Measurements from ENCODE around the gene RSAD1. TPM values are rescaled to one million over a fixed set of nuclear protein-coding genes. Genes with fewer than 3 reads are reported as not detected.

The RSAD1 gene
- total and polyA plus RNA-seq, 2 donors (not counting 3 experiments of a cell fraction or from before 2014, with no cell fraction given), result 20.3 to 35.5 TPM

DNA sequence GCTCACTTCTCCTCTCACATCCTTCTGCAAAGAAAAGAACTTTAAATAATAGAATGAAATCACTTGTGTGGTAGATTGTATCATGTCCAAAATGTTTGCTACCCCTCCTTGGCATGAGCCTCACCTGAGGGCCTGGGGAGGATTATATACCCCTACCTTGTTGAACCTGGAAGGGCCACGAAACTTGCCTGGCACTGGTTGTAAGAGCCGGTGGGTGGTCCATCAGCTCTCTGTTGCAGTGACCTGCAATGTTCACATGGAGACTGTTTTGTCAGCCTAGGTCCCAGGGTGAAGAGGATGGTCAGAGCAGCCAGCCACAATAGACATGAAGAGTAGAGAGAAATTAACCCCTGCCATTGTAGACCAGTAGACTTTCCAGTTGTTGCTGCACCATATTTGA lies 10.2 kb downstream of the RSAD1 start:
- dilution Hi-C loops (cut with MboI; ENCODE audit: extremely low pct_ligation_motif_present, low sequenced_read_pairs) (no loop called here), intact Hi-C loops (cut with micrococcal nuclease) (no loop called here)
- Histone ChIP-seq H3K9me3 (replicated peaks; ENCODE audit: control insufficient read depth, insufficient read depth, low read length) (no peaks in the 10 kb centered on the region), H3K27me3 (ENCODE audit: control insufficient read depth in 2 of 2, insufficient read depth in 2 of 2, low read length in 2 of 2) (no peaks in the 10 kb centered on the region), H3K4me1 (ENCODE audit: control insufficient read depth, extremely low read depth, insufficient read depth, low read length) (no peaks in the 10 kb centered on the region), H3K79me2 (ENCODE audit: control insufficient read depth, insufficient read depth, low read length) (no peaks in the 10 kb centered on the region), H3K9ac (replicated peaks; ENCODE audit: extremely low read depth, insufficient read depth, low read length) (no peak overlapping the region), H4K20me1 (replicated peaks; ENCODE audit: control insufficient read depth, extremely low read depth, insufficient read depth, low read length) (no peaks in the 10 kb centered on the region), H3K4me3 (replicated peaks in 1 of 3; ENCODE audit: insufficient read depth in 1 of 3, low read depth in 1 of 3, low read length in 3 of 3) (no peak overlapping the region), H3K9me1 (replicated peaks; ENCODE audit: control insufficient read depth, extremely low read depth, insufficient read depth, low read length) (no peaks in the 10 kb centered on the region), H2AFZ (ENCODE audit: low read depth, low read length) (no peak overlapping the region), H3K36me3 (ENCODE audit: control insufficient read depth in 2 of 2, extremely low read depth in 1 of 2, insufficient read depth in 2 of 2, low read length in 2 of 2) (peaks cover 0 to 10% of the 10 kb centered on the region in 2 experiments), H3K4me2 (ENCODE audit: insufficient read depth, low read length) (no peak overlapping the region), H3K27ac (ENCODE audit: insufficient read depth, low read depth, low read length) (no peak overlapping the region)
- DNase-seq (ENCODE audit: low read depth, low spot score) (no peak), FAIRE-seq (no peak)
- POLR2A ChIA-PET, result no interaction called here
- TF ChIP-seq, protein P1, sequence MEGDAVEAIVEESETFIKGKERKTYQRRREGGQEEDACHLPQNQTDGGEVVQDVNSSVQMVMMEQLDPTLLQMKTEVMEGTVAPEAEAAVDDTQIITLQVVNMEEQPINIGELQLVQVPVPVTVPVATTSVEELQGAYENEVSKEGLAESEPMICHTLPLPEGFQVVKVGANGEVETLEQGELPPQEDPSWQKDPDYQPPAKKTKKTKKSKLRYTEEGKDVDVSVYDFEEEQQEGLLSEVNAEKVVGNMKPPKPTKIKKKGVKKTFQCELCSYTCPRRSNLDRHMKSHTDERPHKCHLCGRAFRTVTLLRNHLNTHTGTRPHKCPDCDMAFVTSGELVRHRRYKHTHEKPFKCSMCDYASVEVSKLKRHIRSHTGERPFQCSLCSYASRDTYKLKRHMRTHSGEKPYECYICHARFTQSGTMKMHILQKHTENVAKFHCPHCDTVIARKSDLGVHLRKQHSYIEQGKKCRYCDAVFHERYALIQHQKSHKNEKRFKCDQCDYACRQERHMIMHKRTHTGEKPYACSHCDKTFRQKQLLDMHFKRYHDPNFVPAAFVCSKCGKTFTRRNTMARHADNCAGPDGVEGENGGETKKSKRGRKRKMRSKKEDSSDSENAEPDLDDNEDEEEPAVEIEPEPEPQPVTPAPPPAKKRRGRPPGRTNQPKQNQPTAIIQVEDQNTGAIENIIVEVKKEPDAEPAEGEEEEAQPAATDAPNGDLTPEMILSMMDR (IDR thresholded peaks at IDR 0.05; ENCODE audit: extremely low read depth in 1 of 2, insufficient read depth in 1 of 2, low read depth in 1 of 2, low read length in 2 of 2), result no peak
- TF ChIP-seq FOS (IDR thresholded peaks at IDR 0.05; ENCODE audit: borderline replicate concordance, insufficient read depth, low read length) (no peak), POLR2A (IDR thresholded peaks at IDR 0.05; ENCODE audit: low read depth, low read length) (no peak), GATA2 (IDR thresholded peaks at IDR 0.05; ENCODE audit: insufficient read depth, insufficient read length, low read depth, low read length) (no peak), MYC (IDR thresholded peaks at IDR 0.05; ENCODE audit: low read depth, low read length) (no peak), POLR2AphosphoS5 (IDR thresholded peaks at IDR 0.05; ENCODE audit: insufficient read depth, low read depth, low read length) (no peak), EZH2 (IDR thresholded peaks at IDR 0.05; ENCODE audit: borderline replicate concordance, low read depth, low read length, severe bottlenecking) (no peak)
- TF ChIP-seq, protein P2, sequence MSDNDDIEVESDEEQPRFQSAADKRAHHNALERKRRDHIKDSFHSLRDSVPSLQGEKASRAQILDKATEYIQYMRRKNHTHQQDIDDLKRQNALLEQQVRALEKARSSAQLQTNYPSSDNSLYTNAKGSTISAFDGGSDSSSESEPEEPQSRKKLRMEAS (IDR thresholded peaks at IDR 0.05; ENCODE audit: insufficient read depth, insufficient read length), result no peak
- CTCF ChIA-PET, result interaction anchor here (1.2 to 1.4 kb wide), 2 partner anchors 13 to 53 kb away, joined by 3 to 6 read pairs; no protein-coding TSS in a partner anchor
- no TSS peak for BruUV-seq (replicated peaks)
